DMS79 (cell line): ENCODE results near the gene CD109.

Experiments
- DNase-seq: peaks from one replicate; lab custom pipeline; 2025; lab: John Stamatoyannopoulos, UW

CD109 gene

GRCh38 chr6:73727114-73727513, 31.1 kb downstream of the CD109 start:
- DNase-seq: no peak

GRCh38 chr6:73728548-73729205, 32.7 kb downstream of the CD109 start:
- no peak for DNase-seq

GRCh38 chr6:73731285-73731684, 35.3 kb downstream of the CD109 start:
- DNase-seq: no peak

- DNase-seq: no peak
These were observed 37.1 kb downstream of the CD109 start for GRCh38 chr6:73732845-73733675.

- DNase-seq: no peak
These were observed 37.8 kb downstream of the CD109 start for GRCh38 chr6:73733791-73734190.

- DNase-seq: no peak
These were observed 38.9 kb downstream of the CD109 start for GRCh38 chr6:73734832-73735453.

GRCh38 chr6:73738367-73739028, 42.5 kb downstream of the CD109 start:
- DNase-seq: no peak

- DNase-seq: no peak
These were observed 43.1 kb downstream of the CD109 start for GRCh38 chr6:73739096-73739495.

- no peak for DNase-seq
These were observed 46.4 kb downstream of the CD109 start for GRCh38 chr6:73742433-73742832.

GRCh38 chr6:73743081-73743480, 47.1 kb downstream of the CD109 start:
- no peak for DNase-seq

- DNase-seq: no peak
These were observed 47.6 kb downstream of the CD109 start for GRCh38 chr6:73743556-73743955.

GRCh38 chr6:73746787-73747186, 50.8 kb downstream of the CD109 start:
- DNase-seq: no peak

GRCh38 chr6:73747289-73747688, 51.3 kb downstream of the CD109 start:
- no peak for DNase-seq

GRCh38 chr6:73752943-73753342, 56.9 kb downstream of the CD109 start:
- no peak for DNase-seq

- DNase-seq: no peak
These were observed 70.0 kb downstream of the CD109 start for GRCh38 chr6:73766040-73766439.

- no peak for DNase-seq
These were observed 72.6 kb downstream of the CD109 start for GRCh38 chr6:73768558-73768957.

- no peak for DNase-seq
These were observed 74.0 kb downstream of the CD109 start for GRCh38 chr6:73769976-73770375.

GRCh38 chr6:73774311-73774774, 78.3 kb downstream of the CD109 start:
- no peak for DNase-seq

- no peak for DNase-seq
These were observed 83.9 kb downstream of the CD109 start for GRCh38 chr6:73779943-73780342.

- DNase-seq: no peak
These were observed 86.9 kb downstream of the CD109 start for GRCh38 chr6:73782911-73783310.

- no peak for DNase-seq
These were observed 88.9 kb downstream of the CD109 start for GRCh38 chr6:73784726-73785505.

GRCh38 chr6:73790574-73790973, 94.6 kb downstream of the CD109 start:
- no peak for DNase-seq
